HG03342 (cell line): ENCODE data around the gene CIDEC.
"Not testable (repeated sequence)": the region's sequence is repeated elsewhere in the genome, so short reads cannot be mapped to it uniquely, and the experiment has no call there.

ENCODE experiments used
- ATAC-seq: cut with Tn5 transposase; IDR thresholded peaks from one replicate; pipeline ENCODE4 v1.9.1; 2021; ENCODE audit warnings: mild to moderate bottlenecking, moderate library complexity; ENCODE audit not compliant: unreplicated experiment

Gene CIDEC

GRCh38 chr3:9881441-9881840, 1.4 kb upstream of the CIDEC start:
- no peak for ATAC-seq

GRCh38 chr3:9878700-9879099, 1.4 kb downstream of the CIDEC start:
- no peak for ATAC-seq

- no peak for ATAC-seq
These were observed 3.1 kb downstream of the CIDEC start for GRCh38 chr3:9876991-9877390.

- ATAC-seq, result not testable (repeated sequence)
These were observed 3.8 kb downstream of the CIDEC start for GRCh38 chr3:9876255-9876654.

- ATAC-seq, result no peak
These were observed 4.6 kb downstream of the CIDEC start for GRCh38 chr3:9875448-9875847.

DNA sequence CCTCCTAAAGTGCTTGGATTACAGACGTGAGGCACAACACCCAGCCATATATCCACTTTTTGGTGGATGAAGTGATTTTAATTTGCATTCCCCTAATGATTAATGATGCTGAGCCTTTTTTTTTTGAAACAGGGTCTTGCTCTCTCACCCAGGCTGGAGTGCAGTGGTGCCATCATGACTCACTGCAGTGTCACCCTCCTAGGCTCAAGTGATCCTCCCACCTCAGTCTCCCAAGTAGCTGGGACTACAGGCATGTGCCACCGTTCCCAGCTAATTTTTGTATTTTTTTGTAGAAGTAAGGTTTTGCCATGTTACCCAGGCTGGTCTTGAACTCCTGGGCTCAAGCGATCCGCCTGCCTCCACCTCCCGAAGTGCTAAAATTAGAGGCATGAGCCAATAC, 8.0 kb downstream of the CIDEC start:
- not testable (repeated sequence) for ATAC-seq

GRCh38 chr3:9870978-9871377, 9.1 kb downstream of the CIDEC start:
- no peak for ATAC-seq

- no peak for ATAC-seq
These were observed 10.1 kb downstream of the CIDEC start for GRCh38 chr3:9869955-9870354.

DNA sequence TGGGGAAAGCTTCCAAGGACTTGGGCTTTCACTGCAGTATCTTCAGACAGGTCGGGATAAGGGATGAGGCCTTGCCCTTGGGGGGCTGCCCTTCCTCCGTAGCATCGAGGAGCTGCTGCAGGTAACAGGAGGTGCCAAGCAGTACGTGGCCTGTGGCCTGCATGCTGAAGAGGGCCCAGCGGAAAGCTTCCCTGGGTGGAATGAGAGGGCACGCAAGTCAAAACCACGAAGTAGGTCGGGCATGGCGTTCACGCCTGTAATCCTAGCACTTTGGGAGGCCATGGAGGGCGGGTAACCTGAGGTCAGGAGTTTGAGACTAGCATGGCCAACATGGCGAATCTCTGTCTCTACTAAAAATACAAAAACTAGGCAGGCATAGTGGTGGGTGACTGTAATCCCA, 12.9 kb downstream of the CIDEC start:
- ATAC-seq, result no peak

GRCh38 chr3:9866639-9867038, 13.4 kb downstream of the CIDEC start:
- ATAC-seq, result no peak

DNA sequence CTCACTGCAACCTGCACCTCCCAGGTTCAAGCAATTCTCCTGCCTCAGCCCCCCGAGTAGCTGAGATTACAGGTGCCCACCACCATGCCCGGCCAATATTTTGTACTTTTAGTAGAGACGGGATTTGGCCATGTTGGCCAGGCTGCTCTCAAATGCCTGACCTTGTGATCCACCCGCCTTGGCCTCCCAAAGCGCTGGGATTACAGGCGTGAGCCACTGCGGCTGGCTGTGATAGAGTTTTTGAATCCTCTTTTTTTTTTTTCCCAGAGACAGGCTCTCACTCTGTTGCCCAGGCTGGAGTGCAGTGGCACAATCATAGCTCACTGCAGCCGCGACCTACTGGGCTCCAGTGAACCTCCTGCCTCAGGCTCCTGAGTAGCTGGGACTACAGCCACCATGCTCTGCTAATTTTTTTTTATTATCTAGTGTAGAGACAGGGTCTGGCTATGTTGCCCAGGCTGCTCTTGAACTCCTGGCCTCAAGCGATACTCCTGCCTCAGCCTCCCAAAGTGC, 14.9 kb downstream of the CIDEC start:
- not testable (repeated sequence) for ATAC-seq

DNA sequence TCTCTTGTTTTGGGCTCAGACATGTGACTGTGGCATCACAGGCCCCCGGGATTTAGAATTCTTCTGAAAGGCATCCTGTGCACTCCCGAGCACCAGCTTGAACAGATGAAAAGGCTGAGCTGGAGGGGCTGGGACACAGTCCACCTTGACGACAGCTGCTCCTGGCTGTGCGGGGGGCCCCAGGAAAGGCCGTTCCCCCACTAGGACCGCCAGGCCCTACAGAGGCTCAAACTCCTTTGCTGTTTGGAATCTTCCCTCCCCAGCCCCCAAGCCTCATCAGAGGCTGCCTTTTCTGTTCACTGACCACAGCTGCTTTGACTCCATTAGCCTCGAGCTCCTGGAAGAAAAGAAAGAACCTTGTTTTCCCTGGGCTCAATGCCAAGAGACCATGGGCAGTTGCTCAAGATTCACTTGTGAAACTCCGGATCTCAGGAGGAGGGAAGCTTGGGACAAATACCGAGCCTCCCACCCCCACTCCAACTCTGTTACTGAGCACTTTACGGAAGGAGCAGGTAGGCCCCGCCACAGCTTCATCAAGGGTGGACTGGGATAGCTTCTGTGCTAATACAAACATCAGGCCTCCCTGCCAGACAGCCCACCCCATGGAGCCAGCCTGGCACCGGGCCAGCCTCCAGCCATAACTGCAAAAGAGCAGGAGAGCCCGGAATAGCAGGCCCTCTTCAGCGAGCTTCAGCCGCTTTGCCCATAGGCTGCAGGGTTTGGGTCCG, 15.7 kb downstream of the CIDEC start:
- no peak for ATAC-seq

- no peak for ATAC-seq
These were observed 16.8 kb downstream of the CIDEC start for GRCh38 chr3:9863058-9863772.

- ATAC-seq, result no peak
These were observed 17.5 kb downstream of the CIDEC start for GRCh38 chr3:9862391-9863057.

DNA sequence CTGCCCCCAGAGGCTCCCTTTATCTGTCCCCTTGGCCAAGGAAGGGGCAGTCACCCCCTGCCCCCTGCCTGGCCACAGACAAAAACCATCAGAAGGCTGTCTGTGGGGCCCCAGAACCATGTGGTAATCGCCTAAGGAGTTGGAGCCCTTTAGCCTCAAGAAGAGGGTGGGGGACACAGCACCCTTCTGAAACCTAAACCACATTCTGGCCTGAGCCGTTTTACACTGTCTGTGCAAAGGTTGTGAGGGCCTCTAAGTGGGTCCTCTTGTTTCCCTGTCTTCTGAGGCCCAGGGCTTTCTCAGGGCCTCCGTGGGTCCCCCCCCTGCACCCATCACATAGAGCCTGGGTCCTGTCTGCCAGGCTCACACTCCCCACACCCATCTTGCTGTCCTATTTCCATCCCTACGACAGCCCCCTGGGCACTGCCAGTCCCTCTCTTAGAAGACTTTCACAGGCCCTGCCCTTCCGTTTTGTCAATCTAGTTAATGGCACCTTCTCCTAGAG, 18.4 kb downstream of the CIDEC start:
- ATAC-seq, result no peak

DNA sequence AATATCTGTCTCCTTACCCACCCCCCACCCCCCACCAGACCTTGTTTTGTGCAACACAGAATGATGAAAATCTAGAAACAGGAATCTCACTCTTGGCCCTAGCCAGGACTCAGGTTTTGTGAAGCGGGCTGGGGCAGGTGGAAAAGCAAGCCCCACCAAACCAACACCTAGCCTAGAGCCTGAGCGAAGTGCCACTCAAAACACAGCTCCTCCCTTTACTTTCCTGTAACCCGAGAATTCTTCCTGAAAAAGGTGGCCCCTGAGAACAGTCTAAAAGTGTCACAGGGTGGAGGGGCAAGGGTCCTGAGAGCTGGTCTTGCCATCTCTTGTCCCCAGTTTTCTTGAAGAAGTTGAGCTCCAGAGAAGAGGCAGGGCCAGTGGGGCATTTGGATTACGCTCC, 18.9 kb downstream of the CIDEC start:
- ATAC-seq, result no peak

DNA sequence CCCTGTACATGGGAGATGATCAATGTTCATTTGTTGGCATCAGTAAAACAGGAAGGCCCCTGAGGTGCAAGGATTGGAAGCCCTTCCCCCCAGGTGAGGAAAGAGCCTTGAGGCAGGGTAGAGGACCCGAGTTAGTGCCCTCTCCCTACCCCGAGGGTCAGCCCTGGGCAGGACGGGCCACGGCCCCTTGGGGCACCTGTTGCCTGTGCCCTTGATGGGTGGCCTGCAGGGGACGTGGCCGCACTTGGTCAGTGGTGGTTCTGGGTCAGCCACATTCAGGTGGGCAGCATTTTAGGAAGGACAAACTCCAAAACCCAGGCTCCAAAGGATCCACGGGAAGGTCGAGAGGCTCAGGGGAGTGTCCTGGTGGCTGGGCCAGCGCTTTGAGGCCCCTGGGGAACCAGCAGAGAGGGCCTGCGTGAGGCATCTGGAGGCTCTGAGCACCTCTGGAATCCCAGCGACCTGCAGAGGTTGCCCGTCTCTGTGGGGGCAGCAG, 20.5 kb downstream of the CIDEC start:
- no peak for ATAC-seq

DNA sequence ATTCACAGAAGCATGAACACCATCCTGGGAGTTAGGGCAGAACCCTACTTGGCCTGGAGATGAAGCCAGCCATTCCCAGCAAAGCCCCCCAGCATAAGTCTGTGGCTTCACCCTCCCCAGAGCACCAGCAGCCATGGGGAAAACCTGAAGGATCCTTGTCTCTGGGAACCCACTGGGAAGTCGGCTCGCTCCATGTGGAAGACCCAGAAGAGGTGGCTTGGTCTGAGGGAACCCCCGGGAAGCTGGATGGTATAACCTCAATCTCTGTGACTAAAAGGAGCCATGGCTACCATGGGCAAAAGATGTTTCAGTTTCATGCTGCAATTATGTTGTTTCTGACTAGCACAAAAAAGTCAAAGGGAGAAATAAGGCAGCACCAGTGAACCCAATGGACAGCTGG, 24.5 kb downstream of the CIDEC start:
- no peak for ATAC-seq

GRCh38 chr3:9854291-9854940, 25.6 kb downstream of the CIDEC start:
- ATAC-seq, result not testable (repeated sequence)

GRCh38 chr3:9852528-9852927, 27.5 kb downstream of the CIDEC start:
- no peak for ATAC-seq

DNA sequence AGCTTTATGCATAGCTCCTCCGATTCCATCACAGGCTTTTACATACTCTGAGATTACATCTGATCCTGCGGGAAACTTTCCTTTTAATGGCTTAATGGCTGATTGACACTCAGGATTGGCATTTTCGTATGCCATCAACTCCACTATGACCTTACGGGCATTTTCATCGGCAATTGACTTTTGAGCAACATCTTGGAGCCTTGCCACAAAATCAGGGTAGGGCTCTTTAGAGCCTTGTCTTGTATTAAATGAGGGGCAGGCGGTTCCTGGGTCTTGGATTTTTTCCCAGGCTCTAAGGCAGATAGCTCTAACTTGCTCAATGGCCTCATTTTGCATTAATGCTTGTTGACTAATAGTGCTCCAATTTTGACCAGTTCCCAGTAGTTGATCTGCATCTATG, 28.1 kb downstream of the CIDEC start:
- not testable (repeated sequence) for ATAC-seq
